HK-2 (cell line): ENCODE results near the gene FRS3.
"Not testable (repeated sequence)": the region's sequence is repeated elsewhere in the genome, so short reads cannot be mapped to it uniquely, and the experiment has no call there.

Source experiments
- DNase-seq: peaks from one replicate; pipeline ENCODE4 v3.0.0-alpha.2; 2018; ENCODE audit not compliant: unreplicated experiment

FRS3 gene, protein sequence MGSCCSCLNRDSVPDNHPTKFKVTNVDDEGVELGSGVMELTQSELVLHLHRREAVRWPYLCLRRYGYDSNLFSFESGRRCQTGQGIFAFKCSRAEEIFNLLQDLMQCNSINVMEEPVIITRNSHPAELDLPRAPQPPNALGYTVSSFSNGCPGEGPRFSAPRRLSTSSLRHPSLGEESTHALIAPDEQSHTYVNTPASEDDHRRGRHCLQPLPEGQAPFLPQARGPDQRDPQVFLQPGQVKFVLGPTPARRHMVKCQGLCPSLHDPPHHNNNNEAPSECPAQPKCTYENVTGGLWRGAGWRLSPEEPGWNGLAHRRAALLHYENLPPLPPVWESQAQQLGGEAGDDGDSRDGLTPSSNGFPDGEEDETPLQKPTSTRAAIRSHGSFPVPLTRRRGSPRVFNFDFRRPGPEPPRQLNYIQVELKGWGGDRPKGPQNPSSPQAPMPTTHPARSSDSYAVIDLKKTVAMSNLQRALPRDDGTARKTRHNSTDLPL

DNA sequence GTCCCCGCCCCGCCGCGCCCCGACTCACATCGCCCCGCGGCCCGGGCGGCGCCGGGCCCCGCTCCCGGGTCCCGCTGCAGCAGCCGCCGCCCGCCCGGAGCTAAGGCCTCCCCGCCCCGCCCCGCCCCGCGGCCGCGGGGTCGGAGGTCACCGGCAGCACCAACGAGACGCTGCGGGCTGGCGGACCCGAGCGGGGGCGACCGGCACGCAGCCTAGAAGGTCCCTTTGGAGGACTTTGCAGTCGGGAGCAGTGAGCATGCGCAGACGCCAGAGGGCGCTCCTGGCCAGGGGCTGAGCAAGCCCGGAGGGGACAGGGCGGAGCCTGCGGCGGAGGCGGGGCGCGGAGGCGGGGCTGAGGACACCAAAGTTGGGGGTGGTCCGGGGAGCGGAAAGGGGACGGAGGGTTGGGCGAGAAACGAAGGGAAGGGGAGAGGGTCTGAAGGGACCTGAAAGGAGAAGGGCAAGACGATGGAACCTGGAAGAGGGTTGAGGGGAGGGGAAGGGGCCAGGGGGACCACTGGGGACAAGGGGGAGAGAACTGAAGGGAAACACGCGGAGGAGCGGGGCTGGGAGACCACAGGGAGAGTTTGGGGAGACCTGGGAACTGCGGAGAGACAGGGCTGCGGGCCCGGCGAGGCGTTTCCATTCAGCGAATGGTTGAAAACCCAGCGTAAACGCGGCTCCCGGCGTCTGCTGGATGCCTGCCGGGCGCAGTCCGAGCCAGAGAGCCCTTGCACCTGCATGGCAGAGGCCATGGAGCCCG lies at the start of gene FRS3:
FRS3 (minus strand) TSS at position 113 of the 763 bp plus-strand sequence. CDS start 2,913 bp downstream, outside the sequence.
- peak; percentile 98 for DNase-seq

DNA sequence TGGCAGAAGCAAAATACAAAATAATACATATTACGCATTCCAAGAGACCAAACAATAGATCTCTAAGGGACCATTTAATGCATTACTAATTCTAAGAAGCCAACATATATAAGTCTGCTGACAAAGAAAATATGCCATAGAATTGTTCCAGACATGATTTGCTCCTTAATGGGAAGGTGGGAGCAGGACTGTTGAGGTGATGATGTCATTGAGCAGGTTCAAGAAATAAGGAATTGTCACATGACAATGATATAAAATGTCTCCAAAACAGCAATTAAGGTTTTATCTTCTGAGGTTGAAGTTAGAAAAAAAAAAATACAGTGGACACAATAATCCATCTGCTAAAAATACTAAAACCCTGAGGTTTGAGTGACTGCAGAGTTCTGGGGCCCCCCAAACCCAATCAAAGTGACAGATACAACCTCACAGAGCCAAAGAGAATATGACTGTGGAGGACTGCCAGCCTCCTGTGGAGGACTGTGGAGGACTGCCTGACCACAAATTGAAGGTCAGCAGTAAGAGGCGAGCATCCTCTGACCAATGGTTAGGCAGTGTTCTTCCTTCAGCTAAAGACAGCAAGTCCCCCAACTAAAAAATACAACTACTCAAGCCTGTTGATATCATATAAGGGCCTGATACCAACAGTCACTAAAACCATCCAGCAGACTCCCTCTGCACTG lies 46.8 kb upstream of the FRS3 start:
- DNase-seq: no peak

DNA sequence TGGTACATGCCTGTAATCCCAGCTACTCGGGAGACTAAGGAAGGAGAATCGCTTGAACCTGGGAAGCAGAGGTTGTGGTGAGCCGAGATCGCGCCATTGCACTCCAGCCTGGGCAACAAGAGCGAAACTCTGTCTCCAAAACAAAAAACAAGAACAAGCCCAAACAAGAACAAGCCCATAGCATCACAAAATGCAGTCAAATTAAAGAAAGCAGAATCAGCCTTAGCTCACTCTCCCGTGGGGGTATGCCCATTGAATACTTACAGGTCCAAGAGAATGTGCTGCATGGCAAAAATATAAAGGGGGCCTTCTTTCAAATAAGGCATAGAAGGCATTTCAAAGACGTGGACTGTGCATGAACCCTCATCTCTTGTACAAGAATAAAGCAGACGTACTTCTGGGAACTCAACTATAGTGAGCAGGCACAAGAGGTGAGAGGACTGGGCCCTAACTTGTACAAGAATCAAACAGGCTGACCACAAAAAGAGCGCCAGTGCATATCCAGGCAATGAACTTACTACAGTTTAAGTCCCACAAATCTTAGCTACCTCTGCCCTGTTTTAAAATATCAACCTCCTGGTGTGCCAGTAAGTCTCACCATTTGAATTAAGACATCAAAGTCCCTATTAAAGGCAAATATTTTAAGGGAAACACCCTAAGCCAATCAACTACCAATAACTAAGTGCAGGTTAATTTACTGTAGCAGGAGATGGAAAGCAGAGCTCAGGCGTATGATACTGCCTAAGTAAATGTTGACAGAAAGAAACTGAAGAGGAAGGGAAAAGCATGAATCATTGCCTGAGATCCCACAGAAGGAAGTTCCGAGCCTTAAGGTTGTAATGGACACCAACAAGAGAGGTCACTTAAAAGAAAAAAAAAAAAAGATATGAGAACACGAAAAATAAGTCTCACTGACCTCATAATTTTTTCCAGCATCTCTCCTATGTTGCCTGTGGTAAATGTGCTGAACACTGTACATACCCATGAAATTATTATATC lies 45.2 kb upstream of the FRS3 start:
- no peak for DNase-seq

DNA sequence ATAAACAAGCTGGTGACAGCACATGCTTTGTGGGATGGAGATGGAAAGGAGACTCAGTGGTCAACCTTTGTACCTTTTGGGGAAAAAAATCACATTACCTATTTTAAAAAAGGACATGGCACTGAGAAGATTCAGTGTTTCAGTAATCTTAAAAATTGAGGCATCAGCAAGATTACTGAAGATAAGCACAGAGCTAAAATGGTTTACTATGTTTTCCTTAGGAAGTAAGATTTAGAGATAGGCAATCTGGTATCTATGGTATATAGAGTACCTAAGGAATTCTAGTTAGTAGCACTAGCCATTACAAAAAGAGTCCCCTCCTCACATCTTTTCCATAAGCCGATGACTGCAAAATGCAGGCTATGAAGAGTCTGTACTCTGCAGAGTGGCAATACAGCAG lies 43.5 kb upstream of the FRS3 start:
- DNase-seq: no peak

DNA sequence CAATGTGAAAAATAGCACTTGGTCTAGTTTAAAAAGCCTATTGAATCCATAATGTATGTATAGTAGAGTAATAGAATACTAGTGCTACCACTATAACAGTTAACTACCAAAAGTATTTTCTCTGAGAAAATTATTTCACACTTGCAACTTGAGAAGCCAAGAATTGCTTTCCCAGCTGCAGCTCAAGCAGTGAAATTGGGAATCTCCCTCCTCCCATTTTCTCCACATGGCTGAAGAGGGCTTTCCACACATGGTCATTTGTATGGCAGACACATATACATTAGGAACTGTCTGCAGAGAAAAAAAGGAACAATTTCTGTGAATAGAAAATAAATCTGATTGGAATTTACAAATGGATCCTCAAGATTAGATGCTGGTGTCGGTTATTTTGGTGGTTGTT lies 42.3 kb upstream of the FRS3 start:
- DNase-seq: no peak

DNA sequence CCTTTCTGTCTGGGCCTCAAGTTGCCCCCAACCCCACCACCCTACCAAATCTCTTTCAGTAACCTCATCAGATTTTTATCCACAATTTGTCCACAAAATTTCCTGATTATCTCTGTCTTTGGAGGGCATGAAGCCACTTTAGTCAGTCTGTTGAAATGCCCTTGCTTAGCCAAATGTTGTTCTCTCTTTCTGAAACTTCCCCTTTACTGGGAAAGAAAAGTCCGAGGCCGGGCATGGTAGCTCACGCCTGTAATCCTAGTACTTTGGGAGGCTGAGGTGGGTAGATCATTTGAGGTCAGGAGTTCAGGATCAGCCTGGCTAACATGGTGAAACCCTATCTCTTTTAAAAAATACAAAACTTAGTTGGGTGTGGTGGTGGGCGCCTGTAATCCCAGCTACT lies 41.6 kb upstream of the FRS3 start:
- no peak for DNase-seq

DNA sequence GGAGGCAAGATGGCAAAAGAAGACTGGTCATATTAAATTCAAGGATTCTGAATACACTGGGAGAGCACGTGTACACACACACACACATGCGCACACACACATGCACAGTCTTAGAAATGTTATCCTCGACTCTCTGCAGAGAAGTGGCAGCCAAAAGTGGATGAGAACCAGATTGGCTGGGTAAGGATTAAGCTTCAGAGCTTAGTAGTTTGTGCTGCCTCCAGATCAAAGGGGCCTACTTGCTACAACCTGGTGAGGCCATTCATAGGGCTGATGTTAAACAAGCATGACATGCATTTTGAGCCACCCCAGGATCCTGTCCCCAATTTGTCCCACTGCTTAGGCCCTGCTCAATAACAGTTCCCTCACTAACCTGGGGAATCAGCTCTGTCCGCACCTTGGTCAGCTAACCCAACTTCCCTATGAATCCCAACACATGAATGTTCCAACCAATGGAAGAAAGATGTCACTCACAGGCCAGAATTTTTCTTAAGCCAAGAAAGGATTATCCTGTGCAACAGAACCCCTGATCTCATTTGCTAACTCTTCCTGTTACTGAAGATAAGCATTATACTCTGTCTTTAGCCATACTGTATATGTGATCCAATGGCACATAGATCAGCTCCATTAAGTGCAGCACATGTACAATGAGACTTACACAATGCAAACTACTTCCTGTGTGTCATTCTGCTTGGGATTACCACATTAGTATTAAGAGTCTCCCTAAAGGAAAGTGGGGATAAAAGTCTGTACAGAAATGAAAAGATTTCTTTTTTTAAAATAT lies 38.8 kb upstream of the FRS3 start:
- DNase-seq: no peak

DNA sequence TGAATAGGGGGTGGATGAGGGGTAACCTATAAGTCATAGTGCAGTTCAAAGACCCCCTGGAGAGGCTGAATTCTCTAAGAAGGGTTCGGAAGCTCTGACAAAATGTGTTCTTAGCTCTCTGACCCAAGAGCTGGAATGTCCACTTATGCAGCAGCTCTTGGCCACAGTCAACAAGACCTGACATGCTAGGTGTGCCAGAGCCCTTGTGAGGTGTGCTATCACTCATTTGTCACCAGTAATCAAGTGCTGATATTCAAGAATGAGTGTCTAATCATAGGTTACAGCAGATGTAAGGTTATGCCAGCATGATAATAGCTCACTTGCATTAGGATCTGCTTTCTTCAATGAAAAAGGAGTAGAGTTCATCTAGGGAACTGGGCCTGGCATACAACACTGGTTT lies 35.9 kb upstream of the FRS3 start:
- no peak for DNase-seq

DNA sequence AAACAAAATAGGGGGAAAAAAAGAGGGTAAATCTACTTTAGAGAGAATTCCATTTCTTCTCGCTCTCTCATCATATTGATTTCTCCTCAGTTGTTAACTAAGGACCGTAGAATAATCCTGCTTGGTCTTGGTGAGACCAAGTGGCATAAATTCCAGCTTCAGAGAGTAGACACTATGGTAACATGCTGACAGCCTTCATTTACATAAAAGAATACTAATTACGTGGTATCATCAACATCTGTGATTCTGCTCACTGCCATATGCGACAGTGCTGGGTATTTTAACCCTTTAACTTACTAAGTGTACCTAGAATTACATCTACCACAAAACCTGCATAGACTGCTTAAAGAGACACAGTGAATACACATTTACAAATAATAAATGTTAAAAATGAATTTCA lies 34.9 kb upstream of the FRS3 start:
- no peak for DNase-seq

DNA sequence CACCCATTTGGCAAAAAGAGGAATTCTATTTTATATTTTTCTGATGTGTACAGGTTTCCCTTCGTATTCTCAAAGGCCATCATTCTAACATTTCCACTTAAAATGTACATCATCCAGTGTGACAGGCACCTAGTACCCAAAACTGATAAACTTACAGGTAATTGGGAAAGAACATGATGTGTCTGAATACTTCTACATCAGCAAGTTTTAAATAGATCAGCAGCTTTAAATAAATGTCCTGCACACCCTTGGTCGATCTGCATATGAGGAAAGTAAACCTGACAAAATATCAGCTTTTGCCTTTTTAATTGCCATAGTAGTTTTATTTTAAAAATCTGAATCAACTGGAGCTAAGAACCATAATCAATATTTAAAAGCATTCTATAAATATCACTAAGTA lies 34.3 kb upstream of the FRS3 start:
- no peak for DNase-seq

DNA sequence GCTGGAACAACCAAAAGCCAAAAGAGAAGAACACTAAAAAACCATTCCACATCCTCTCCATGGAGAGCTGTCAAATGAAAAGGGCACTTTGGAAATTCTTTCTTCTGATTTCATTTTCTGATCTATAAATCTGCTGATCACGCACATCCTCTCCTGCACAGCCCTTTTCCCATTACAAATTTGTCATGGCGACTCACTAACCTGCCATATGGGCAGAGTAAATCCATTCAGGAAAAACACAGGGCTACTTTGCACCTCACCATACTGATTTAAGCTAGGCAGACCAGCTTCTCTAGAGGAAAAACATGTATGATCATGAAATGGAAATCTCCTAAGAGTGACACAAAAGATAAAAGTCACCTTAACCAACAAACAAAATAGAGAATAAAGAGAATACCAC lies 33.8 kb upstream of the FRS3 start:
- no peak for DNase-seq

DNA sequence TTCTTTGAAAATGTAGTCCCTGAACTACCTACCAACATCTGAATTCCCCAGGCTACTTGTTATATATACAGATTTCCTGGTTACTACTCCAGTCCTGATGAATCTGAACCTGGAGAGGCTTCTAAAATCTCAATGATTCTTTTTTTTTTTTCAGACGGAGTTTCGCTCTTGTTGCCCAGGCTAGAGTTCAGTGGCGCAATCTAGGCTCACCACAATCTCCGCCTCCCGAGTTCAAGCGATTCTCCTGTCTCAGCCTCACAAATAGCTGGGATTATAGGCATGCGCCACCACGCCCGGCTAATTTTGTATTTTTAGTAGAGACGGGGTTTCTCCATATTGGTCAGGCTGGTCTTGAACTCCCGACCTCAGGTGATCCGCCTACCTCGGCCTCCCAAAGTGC lies 32.2 kb upstream of the FRS3 start:
- DNase-seq: not testable (repeated sequence)

DNA sequence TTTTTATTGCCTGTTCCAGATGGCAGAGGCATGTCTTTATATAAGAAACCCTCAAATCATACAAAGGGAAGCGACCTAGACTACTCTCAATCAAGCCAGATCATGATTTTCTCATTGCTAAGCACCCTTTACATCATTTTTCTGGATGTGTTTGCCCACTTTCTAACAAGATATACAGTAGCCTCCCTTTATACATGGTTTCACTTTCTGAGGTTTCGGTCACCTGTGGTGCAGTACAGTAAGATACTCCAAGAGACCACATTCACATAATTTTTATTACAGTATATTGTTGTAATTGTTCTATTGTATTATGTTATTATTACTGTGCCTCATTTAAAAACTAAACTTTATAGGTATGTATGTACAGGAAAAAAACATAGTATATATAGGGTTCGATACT lies 31.4 kb upstream of the FRS3 start:
- DNase-seq: no peak

DNA sequence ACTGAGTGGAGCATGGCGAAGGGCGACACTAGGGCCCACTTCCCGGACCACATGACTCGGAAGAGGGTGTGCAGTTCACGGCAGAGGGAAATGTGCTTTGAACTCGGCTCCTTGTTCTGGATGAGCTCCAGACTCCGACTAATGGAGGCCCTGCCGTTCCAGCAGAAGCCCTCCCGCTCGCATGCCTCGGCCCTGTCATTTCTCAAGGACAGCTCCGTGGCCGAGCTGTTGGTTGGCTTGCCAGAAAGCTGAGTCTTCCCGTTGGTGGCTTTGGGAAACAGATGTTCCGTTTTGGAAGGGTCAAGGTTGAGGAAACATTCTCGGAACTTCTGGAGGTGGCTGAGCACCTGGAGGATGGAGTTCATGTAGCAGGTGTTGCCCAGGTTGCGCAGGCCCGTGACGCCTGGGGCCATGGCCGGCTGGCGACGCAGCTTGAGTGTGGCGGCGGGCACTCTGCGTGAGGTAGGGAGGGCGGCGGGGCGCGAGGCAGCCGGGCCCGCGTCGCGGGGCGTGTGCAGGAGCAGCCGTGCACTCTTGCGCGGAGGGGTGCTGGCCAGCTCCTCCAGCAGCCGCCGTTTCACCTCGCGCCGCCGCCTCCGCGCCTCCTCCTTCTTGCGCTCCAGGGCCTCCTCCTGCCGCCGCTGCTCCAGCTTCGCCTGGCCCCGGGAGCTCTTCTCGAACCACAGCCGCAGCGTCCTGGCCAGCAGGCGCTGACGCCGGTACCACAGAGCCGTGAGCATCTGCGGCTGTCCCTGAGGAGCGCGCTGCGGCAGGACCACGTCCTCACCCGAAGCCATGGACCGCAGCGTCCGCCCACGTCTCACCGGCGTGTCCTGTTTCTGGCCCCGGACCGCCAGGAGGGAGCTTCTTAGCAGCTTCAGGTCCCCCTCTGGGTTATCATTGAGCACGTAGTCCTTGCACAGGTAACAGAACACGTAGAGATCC lies 26.4 kb upstream of the FRS3 start:
- no peak for DNase-seq

DNA sequence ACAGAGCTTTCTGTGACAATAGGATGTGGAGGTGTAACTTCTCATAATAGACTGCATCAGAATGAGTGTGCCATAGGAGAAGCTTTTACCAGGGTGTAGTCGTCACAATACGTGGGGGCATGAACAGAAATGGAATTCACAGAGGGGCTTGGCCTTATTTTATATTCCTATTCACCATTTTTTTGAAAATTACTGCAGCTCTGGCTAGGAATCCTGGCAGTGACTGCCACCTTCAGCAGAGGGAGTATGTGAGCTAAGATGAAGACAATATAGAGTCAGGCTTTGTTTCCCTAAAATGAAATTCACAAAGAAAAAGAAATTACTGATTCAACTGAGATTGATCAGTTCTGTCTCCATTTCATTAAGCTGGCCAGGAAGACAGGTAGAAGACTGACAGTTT lies 21.7 kb upstream of the FRS3 start:
- DNase-seq: no peak

DNA sequence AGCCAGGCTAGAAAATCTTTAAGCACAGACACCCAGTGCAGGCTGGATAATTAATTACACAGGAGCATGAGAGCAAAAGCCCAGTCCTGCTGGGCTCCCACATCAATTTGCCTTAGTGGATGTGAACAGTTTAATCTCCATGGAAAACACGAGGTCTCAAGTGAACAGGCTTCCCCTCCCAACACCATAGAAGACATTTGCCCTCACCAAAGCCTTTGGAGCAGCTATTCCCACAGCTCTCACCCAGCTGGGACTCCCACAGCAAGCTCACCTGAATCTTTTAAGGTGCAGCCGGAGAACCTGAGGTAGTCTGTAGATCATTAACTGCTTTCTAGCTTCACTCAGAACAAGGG lies 19.8 kb upstream of the FRS3 start:
- DNase-seq: no peak

DNA sequence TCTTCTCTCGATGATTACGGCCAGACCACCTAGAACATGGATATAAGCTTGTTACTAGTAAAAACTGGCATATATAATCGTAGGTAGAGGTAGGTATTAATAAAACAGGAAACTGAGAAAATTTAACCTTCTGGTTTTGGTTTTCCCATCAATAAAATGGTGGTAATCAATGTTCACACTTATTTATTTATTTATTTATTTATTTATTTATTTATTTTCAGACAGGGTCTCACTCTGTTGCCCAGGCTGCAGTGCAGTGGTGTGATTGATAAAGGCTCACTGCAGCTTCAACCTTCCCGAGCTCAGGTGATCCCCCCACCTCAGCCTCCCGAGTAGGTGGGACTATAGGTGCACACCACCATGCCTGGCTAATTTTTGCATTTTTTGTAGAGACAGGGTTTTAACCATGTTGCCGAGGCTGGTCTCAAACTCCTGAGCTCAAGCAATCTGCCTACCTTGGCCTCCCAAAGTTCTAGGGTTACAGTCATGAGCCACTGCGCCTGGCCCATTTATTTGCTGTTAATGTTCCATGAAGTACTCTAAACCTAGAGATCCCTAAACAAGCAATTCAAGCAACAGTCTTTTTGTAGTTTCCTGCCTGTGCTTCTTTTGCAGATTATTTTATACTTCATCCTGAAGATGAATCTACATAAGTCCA lies 19.3 kb upstream of the FRS3 start:
- no peak for DNase-seq

DNA sequence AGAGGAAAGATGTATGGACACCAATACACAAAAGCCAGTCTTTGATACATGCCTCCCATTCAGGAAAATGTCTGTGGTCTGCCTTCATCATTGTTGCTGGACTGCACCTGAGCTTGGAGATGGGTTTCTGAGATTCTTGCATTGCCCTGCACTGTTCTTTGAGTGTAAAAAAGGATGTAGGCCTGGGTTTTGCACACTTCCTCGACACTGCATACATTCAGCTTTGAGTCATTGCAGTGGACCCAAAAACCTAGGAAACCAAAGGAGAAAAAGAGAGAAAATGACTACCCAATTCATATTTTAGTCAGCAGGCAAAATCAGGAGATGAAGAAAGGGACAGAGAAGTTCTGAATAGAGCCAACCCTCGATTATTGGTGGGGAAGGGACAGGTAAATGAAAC lies 16.8 kb upstream of the FRS3 start:
- DNase-seq: no peak

DNA sequence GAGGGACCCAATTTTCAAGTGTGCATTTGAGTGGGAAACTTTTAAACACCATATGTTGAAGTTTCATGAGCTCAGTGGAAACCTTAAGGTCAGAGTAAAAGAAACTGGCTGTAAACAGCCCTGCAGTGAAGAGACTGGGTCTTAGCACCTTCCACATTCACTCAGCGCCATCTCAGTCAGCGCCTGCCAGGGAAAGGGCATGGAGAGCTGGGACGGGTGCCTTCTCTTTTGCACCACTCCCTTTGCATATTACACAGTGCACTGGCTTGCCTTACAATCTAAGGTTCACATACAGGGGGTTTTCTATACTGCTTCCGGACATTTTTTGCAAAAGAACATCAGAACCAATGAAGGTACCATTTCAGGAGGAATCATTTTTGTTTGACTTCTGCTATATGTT lies 12.3 kb upstream of the FRS3 start:
- DNase-seq: no peak
